Skeletal muscle cell (primary cell): ENCODE results near the gene ARPC3.
"Not testable (repeated sequence)": the region's sequence is repeated elsewhere in the genome, so short reads cannot be mapped to it uniquely, and the experiment has no call there.

Source experiments
- DNase-seq: peaks from one replicate; pipeline ENCODE4 v3.0.0-alpha.2; 2010; ENCODE audit warnings: low read depth
- H3K4me3 ChIP-seq: 2 replicates; pipeline ENCODE4 v1.5.1; 2011; ENCODE audit warnings: low read depth, mild to moderate bottlenecking, control low read depth, low read length, moderate library complexity

Gene ARPC3

DNA sequence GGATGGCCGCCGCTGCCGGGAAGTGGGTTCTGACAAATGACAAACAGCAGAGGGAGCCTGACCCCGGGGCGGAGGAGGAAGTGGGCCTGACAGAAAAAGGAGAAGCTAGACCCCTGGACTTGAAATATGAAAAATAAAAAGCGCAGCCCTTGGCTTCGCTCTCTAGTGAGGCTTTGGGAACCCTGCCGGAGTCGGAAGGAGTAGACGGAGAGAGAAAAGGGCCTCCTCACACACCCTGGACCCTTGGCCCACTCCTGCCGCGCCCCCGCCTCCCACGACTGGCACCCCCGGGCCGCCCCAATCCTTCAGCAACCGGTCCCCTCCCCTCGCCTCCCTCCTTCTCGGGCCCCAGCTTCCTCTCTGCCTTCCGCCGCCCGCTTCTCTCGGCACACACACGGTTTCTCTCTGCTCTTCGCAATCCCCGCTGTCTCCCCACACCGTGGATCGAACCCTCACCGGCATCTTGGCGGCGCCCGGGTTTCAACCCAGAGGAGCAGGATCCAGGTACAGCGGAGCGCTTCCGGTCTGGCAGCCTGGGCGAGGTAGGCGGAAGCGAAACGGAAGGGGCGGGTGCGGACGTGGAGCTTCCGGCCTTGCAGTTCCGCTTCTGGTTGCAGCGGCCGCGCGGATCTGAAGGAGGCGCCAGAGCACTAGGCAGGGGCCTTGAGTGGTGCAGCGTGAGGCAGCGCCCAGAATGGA lies at the start of gene ARPC3:
Gene ARPC3 (minus strand): TSS at position 539 of the 699 bp plus-strand sequence. CDS start 77 bp downstream, at position 462.
- peak within 1 kb of the TSS; percentile 95 for H3K4me3 ChIP-seq
- peak; percentile 78 for DNase-seq

DNA sequence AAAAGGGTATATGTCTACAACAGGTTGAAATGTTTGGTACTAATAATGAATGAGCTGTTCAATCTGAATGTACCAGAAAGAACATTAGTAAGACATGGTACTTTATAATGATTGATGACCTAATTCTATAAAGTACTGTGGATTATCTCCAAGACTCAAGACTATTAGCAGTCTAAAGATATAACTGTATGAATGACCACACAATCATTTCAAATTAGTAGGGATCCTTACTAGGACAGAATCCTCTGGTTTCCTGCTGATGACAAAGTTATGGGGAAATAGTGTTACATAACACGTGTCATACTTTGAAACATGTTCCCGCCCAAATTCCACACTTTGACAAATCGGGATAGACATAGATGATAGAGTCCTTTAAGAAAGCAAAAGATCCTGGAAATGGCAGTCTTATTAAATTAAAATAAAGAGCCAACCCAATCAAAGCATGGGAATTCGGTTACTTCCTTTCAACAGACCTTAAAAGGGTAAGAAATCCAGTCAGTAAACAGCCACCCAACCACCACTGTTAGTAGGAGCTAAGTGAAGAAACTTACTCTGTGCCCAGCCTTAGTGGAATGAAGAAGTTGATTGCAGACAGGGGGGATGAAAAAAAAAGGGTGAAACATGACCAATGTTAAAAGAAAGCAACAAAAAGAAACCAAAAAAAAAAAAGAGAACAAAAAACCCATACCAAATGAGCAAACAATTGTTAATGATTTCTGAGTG lies 49.0 kb upstream of the ARPC3 start:
- DNase-seq: peak; percentile 2
- no peak overlapping the region for H3K4me3 ChIP-seq

DNA sequence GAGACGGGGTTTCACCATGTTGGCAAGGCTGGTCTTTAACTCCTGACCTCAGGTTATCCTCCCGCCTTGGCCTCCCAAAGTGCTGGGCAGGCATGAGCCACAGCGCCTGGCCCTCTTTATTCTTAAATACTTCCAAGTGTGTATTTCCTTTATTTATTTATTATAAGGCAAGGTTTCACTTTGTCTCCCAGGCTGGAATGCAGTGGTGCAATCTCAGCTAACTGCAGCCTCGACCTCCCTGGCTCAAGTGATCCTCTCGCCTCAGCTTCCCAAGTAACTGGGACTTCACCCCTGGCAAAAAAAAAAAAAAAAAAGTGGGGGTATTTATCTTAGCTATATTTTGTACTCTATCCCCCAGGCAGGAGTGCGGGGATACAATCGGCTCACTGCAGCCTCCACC lies 25.3 kb upstream of the ARPC3 start:
- no peak for DNase-seq
- H3K4me3 ChIP-seq: no peak overlapping the region

DNA sequence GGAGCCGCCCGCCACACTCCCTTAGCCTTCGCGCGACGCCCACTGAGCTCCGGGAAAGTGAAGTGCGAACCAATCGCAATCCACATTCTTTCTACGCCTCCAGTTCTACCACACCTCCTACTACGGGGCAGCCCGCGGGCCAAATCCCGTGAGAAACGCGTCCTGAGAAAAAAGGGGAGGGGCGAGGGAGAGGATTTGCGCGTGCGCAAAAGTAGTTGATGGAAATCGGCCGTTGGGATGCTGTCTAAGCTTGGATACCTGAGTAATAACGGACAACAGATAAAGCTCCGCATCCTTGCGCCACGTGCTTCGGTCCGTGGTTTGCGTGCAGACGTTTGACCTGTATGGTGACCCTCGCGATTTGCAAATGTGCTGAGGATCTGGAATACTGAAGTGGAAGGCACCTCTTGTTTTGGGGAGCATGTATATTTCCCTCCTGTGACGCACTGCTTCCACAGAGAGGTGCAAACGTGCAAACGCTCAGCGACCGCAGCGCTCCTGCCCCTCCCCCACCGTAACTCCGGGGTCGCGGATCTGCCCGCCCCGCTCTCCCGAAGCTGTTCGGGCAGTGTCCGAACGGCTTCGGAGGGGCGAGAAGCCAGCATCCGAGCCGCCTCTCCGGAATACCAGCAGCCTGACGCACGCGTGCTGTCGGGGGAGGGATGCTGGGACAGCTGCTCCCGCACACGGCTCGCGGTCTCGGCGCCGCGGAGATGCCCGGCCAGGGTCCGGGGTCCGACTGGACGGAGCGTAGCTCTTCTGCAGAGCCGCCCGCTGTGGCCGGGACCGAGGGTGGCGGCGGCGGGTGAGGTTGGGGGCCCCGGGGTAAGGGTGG lies 18.3 kb upstream of the ARPC3 start, which contains the start of the genes FAM216A and GPN3:
Gene FAM216A (plus strand): TSS at position 632 of the 835 bp plus-strand sequence. CDS start 31 bp downstream, at position 663.
Gene GPN3 (minus strand): TSS at position 44 of the 835 bp plus-strand sequence. CDS start 54 bp downstream, outside the sequence.
- peak; percentile 96 for DNase-seq
- peak within 1 kb of the TSS; percentile 88 for H3K4me3 ChIP-seq

DNA sequence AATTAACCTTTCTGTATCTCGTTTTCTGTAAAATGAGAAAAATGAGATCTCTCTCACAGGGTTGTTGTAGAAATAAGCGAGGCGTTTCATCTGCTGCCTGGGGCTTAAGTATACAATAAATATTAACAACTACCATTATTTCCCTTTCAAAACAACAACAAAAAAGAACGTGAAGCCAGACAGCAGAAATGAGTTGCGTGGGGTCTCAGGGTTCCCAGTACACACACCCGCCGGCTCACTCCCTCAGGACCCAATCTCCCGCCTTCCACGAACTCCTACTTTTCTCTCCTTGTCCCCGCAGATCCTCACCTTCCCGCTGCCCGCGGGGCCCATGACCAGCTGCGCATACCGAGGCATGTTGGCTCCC lies 17.7 kb upstream of the ARPC3 start:
- no peak for DNase-seq
- peak overlapping the region; percentile 88 for H3K4me3 ChIP-seq

DNA sequence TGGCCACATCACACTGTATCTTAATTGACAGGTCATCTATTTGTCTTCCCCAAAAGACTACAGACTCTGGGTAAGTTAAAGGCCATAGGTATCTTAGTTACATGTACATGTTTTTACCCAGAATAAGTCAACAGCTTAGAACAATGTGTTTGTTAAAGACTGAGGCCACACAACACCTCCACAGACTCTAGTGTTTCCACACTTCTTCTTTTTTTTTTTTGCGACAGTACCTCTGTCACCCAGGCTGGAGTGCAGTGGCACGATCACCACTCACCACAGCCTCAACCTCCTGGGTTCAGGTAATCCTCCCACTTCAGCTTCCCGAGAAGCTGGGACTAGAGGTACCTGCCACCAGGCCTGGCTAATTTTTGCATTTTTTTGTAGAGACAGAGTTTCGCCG lies 16.7 kb upstream of the ARPC3 start:
- no peak overlapping the region for H3K4me3 ChIP-seq
- no peak for DNase-seq

DNA sequence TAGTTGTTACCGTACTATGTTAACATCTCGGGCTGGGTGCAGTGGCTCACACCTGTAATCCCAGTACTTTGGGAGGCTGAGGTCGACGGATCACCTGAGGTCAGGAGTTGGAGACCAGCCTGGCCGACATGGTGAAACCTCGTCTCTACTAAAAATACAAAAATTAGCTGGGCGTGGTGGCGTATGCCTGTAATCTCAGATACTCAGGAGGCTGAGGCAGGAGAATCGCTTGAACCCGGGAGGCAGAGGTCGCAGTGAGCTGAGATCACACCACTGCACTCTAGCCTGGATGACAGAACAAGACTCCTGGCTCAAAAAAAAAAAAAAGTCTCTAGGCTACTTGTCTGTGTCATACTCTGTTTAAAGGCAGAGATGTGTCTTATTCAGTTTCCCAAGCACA lies 15.6 kb upstream of the ARPC3 start:
- DNase-seq, H3K4me3 ChIP-seq: not testable (repeated sequence)

DNA sequence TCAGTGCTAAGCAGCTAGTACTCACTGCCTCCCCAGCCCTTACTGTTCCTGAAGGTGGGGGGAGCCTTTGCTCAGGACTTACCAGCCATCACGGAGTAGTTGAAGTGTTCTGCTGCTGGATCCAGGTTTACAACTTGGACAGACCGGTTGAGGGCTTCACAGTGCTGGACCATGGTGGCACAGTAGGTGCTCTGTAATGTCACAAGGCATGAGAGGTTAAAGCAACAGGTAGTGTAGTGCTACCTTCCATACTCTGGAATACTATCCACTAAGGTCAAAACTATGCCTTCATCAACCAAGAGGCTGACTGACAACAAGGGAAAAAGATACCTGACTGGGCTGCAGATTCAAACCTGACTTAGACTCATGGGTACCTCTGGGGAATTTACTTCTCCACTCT lies 14.9 kb upstream of the ARPC3 start:
- DNase-seq: no peak
- H3K4me3 ChIP-seq: no peak overlapping the region

DNA sequence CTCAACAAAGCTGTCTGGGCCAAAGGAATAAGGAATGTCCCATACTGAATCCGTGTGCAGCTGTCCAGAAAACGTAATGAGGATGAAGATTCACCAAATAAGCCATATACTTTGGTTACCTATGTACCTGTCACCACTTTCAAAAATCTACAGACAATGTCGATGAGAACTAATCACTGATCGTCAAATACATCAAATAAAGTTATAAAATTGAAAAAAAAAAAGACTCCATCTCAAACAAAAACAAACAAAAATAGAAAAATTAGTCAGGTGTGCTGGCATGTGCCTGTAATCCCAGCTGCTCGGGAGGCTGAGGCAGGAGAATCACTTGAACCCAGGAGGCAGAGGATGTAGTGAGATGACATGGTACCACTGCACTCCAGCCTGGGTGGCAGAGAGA lies 11.1 kb upstream of the ARPC3 start:
- not testable (repeated sequence) for H3K4me3 ChIP-seq, DNase-seq

DNA sequence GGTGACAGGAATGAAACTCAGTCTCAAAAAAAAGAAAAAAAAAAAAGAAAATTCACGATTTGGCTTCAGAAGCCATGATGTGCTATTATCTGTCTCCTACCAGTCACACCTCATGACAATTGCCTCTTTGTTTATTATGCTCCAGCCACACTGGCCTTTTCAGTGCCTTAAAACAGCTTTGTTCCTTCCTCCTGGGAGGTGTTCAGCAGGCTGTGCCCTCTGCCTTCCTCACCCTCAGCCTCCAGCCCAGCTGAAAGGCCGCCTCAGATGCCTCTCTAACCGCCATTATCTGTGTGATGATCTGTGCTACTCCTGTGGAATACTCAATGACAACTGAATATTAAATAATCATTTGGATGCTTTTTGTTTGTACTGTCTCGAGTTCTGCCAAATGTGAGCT lies 8.6 kb upstream of the ARPC3 start:
- DNase-seq: no peak
- no peak overlapping the region for H3K4me3 ChIP-seq

DNA sequence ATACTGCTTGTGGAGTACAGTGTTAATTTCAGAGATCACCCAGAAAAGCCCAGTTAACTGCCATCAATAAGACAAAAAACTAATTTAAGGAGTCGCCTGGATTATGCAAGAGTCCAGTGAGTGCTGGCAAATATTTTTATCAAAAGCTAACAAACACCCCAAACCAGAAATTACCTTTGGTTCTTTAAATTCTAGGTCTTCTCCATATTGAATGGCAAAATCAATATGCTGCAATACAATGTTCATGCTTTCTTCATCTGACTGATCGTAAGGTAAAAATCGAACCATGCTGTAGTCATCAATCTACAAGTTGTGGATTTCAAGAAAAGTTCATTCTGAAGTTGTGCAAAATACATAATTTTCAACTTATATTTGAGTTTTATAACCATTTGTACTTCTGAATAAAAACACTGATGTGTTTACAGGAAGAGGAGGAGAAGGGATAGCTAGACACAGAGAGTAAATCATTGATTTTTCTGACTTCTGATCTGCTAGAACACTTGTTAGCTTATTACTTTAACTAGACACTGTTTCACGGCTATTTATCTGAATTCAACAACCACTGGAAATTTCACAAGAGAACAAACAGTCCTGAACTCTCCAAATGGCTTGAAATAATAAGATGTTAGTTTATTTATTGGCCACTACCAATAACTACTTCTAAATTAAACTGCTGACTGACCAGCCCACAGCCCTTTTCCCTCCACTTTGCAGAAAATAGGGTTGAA lies 3.6 kb upstream of the ARPC3 start:
- no peak for DNase-seq
- no peak overlapping the region for H3K4me3 ChIP-seq

DNA sequence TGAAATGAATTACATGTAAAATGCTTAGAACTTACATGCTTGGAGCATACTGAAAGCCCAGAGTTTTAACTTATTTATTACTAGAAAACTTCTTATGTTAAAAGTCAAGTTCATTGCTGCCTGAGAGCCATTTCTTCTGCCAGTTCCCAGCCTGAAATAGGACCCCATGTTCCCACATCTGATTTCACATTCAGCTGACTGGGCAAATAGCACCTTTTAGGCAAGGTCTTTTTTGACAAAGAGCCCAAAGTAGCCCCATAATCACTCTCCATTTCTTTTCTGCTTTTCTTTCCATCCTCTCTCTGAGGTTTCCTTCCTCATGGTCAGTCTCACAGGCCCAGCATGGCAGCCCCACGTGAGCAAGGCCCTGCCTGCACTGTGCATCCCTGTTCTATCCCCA lies 1.1 kb upstream of the ARPC3 start:
- no peak for DNase-seq
- no peak overlapping the region for H3K4me3 ChIP-seq

DNA sequence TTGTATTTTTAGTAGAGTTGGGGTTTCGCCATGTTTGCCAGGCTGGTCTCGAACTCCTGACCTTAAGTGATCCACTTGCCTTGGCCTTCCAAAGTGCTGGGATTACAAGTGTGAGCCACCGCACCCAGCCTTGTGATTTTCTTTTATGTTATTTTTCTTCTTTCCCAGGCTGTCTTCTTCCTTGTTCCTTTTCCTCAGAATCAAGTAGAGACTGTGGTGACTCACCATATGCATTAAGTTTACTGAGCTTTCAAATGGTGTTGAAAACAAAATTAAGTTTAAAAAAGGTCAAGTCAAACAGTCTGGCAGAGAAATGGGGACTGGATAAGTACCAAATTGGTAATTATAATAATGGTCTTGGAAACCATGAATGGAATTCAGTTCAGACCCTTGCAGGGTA lies 5.7 kb downstream of the ARPC3 start:
- DNase-seq: no peak
- no peak overlapping the region for H3K4me3 ChIP-seq

DNA sequence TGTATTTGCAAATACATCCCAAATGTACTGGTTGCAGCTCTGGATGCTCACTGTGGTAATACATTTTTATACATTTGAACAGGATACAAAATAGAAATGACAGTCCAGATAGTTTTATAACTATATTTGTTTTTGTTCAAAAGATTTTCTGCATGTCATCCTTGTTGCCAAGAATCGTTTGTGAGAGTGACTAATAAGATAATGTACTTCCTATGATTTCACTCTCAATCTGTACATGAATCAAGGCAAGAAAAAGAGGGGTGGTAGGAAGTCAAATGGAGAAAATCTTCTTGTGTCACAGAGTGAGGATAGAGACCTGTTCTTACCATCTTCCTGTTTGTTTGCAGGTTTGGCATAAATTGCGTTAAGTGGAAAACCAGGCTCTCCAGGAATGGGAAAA lies 13.9 kb downstream of the ARPC3 start:
- H3K4me3 ChIP-seq: no peak overlapping the region
- no peak for DNase-seq

DNA sequence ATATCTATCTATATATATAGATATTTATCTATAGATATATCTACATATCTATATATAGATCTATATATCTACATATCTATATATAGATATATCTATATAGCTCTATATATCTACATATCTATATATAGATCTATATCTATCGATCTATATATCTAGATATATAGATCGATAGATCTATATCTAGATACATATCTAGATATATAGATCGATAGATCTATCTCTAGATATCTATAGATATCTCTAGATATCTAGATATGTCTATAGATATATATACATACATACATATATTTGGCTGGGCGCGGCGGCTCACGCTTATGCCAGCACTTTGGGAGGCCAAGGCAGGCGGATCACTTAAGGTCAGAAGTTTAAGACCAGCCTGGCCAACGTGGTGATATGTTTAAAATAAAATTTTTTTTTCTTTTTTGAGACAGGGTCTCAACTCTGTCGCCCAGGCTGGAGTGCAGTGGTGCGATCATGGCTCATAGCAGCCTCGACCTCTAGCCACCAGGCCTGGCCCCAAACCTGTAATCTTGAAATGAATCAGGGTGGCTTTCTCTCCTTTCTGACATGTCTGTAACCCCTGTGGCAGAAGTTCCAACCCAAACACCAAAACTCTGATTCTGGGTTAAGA lies 18.1 kb downstream of the ARPC3 start:
- no peak overlapping the region for H3K4me3 ChIP-seq
- no peak for DNase-seq

DNA sequence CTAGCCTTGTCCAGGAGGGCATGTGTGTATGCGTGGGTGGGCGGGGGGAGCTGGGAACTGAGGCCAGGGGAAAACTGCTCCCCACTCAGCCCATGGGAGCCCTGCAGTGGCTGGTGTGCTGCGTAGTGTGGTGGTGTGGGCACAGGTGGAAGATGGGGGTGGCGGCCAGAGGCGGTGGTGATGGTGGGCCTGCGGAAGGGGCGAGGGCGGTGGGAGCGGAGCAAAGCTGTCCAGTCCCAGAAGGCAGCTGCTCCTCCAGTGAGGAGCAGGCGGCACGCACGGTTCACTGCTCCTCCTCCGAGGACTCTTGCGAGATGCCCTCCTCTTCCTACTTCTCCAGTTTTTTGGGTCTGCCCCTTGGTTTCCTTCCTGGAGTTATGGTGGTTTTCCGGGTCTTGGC lies 20.5 kb downstream of the ARPC3 start:
- not testable (repeated sequence) for DNase-seq, H3K4me3 ChIP-seq

DNA sequence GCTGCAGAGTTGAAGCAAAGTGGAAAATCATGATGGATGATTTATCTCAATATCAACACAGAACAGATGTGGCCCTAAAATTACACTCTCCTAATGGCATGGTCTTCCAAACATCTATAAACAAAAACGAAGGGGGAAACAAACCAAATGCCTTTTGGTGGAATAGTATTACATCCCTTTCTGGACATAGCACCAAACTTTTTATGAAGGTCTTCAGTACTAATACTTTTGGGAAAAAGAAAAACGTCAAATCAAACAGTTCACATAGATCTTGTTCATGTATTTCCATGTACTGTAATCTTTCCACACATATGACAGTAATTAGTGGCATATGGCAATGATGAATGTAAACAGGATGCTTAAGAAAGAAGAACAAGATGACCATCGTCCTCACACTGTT lies 23.7 kb downstream of the ARPC3 start:
- no peak for DNase-seq
- H3K4me3 ChIP-seq: no peak overlapping the region

DNA sequence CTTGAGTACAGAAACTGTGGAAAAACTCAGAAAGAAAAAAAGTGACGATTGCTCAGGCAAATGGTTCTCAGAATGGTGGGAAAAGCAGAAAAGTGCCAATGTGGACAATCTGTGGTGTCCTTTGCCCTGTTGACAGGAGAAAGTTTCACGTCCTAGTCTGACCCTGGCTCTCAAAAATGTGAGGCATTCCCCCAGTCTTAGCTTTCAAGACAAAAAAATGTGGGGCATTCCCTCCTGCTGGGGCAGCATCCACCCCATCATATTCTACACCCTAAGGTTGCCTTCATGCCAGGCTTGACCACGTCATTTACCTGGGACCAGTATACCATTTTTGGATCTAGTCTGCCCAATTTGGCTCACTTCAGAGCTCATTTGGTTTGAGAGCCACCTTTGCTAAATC lies 25.9 kb downstream of the ARPC3 start:
- no peak for DNase-seq

DNA sequence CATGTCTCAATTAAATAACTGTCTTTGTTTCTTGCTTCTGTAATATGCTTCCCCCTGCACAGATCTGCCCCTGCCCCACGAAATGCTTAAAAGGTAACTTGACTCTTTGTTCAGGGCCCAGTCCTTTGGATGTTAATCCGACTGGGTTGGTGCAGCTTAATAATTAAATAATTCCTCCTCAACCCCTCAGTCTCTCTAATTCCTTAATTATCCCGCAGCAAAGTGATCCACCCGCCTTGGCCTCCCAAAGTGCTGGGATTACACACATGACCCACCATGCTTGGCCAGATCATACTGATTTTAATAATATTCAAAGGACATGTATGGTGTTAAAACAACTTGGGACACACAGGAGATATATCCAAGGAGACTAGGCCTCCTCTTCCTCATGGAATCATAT lies 28.4 kb downstream of the ARPC3 start:
- H3K4me3 ChIP-seq: no peak overlapping the region
- no peak for DNase-seq

More for the DNA sequence above, 25.9 kb downstream of the ARPC3 start:
- no peak overlapping the region for H3K4me3 ChIP-seq
